AG10803 (cell line): Measurements from ENCODE around the gene BLACAT1.

ENCODE experiments used
- DNase-seq: peaks from one replicate; pipeline ENCODE4 v3.0.0; 2010; ENCODE audit warnings: low read depth
- H3K4me3 ChIP-seq: 2 replicates; pipeline ENCODE4 v1.5.1; 2011; ENCODE audit warnings: mild to moderate bottlenecking, low read length, control low read depth
- TF ChIP-seq, protein P1 (sequence below): conservative IDR thresholded peaks from 2 replicates; pipeline ENCODE4 v1.5.1; 2011; ENCODE audit warnings: mild to moderate bottlenecking, low read length, control low read depth, inconsistent platforms

The BLACAT1 gene

DNA sequence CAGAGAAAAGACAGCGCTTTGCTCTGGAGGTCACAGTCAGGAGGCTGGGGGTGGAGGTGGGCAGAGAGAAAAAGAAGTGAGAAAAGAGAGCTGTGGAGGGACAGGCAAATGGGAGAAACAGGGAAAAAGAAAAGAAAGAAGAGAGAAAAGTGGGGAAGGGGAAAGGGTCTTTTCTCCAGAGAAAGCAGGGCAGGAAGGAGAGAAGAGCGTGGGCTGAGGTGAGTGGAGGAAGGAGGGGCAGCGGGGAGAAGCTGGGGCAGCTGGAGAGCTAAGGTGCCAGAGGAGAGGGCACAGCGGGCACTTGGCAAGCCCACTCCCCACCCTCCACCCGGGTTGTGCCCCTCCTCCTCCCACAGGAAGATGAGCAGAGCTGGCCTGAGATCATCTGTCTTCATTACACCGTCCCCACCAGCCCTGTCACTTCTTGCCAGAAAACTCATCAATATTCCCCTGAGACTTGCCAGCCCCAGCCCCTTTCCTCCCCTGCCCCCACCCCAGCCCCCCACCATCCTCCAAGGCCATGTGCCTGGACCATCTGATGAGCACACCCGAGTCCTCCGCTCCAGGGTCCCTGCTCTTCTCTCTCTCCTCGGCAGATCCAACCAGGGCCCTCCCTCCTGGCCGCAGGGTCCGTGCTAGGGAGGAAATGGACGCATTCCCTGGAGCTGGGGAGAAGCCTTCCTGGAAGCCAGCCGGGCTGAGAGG is 17.0 kb upstream of the BLACAT1 start:
- H3K4me3 ChIP-seq, result no peak overlapping the region

DNA sequence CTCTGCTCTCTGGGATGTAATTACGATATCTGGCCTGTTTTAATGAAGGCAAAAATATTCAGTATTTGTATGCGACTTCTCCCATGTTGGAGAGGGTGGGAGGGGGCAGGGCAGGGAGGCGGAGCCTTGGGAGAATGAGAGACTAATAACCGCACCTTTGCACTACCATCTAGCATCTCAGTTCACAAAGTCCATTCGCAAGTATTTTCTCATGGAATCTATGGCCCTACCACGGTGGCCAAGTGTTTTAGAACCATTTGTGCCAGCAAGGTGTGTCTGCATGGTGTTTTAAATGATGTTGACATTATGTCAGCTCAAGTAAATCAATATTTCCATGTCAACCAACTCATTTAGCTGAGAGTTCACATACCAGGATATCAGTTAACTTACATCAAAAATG is 14.3 kb upstream of the BLACAT1 start:
- no peak overlapping the region for H3K4me3 ChIP-seq
- DNase-seq, result no peak
- TF ChIP-seq, protein P1, sequence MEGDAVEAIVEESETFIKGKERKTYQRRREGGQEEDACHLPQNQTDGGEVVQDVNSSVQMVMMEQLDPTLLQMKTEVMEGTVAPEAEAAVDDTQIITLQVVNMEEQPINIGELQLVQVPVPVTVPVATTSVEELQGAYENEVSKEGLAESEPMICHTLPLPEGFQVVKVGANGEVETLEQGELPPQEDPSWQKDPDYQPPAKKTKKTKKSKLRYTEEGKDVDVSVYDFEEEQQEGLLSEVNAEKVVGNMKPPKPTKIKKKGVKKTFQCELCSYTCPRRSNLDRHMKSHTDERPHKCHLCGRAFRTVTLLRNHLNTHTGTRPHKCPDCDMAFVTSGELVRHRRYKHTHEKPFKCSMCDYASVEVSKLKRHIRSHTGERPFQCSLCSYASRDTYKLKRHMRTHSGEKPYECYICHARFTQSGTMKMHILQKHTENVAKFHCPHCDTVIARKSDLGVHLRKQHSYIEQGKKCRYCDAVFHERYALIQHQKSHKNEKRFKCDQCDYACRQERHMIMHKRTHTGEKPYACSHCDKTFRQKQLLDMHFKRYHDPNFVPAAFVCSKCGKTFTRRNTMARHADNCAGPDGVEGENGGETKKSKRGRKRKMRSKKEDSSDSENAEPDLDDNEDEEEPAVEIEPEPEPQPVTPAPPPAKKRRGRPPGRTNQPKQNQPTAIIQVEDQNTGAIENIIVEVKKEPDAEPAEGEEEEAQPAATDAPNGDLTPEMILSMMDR, result no peak

More for the DNA sequence above, 17.0 kb upstream of the BLACAT1 start:
- TF ChIP-seq, protein P1, result no peak
- DNase-seq, result no peak

DNA sequence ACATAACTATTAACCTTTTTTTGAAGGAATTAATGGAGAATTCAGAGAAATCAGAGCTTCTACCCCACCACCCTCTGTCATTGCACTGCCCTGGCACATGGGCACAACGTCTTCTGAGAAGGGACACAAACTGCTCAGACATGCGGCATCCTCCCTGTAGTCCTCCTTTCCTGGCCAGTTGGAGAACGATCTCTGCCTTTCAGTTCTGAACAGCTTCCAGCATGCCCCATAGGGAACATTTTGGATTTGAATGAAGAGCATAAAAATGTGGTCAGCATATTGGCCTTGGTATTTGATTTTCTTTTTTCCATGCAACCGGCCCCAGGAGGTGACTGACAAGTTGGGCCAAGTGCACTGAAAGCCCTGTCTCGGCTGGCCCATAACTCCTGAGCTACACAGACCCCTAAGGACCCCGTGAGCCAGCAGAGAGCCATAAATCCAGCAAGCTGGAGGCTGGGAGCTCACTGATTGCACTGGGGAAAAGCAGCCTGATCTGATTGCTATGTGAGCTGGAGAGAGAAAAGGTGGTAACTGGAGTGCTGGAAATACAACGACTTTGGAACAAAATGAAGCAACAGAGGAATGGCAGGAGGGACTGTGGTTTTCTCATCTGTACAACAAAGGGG is 10.9 kb upstream of the BLACAT1 start:
- TF ChIP-seq, protein P1, result no peak
- H3K4me3 ChIP-seq, result no peak overlapping the region
- no peak for DNase-seq

DNA sequence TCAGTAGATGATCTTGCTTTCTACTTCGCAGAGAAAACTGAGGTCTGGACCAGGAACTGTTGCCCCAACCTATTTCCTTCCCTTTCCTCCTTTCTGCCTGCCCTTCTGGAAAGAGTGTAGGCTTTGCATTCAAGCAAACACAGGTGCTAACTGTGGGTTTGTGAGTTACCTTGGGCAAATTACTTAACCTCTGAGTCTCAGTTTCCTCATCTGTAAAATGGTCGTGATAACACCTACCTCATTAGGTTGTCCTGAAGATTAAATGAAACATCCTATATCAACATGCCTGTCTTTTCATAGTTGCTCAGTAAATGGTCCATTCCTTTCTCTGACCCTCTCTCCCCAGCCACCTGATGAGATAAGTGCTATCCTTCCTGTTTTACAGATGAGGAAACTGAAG is 9.5 kb upstream of the BLACAT1 start:
- TF ChIP-seq, protein P1, result no peak
- H3K4me3 ChIP-seq, result no peak overlapping the region
- DNase-seq, result no peak

DNA sequence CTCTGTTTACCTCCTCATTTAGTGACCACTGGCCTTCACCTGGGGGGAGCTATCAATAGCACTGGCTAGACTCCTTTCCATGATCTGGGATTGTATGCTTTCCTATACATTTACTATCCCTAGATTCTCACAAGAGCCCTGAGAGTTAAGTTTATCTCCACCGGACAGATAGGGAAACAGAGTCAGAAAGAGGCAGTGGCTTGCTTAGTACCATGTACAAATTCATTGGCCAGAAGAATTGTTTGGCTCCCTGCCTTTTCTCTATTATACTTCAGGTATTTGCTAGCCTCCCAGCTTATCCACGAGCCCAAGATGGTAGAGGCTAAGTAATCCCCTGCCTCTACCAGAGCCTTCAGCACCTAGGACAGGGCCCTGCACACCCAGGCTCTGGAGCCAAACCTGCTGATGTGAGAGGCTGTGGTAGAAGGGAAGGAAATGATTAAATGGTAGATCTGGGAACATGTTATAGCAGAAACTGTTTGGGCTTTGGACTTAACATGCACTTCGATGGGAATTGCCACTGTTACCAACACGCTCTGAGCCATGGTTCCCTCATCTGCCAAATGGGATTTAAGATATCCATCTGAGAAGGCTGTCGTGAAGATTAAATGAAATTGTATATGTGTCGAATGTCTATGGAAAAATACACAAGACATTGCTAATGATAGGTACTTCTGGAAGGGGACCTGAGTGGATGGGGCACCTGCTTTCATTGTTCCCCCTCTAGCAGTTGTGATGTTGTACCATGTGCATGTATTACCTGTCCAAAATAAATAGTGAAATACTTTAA is 3.1 kb upstream of the BLACAT1 start:
- H3K4me3 ChIP-seq, result no peak overlapping the region
- TF ChIP-seq, protein P1, result no peak
- DNase-seq, result peak; percentile 41

DNA sequence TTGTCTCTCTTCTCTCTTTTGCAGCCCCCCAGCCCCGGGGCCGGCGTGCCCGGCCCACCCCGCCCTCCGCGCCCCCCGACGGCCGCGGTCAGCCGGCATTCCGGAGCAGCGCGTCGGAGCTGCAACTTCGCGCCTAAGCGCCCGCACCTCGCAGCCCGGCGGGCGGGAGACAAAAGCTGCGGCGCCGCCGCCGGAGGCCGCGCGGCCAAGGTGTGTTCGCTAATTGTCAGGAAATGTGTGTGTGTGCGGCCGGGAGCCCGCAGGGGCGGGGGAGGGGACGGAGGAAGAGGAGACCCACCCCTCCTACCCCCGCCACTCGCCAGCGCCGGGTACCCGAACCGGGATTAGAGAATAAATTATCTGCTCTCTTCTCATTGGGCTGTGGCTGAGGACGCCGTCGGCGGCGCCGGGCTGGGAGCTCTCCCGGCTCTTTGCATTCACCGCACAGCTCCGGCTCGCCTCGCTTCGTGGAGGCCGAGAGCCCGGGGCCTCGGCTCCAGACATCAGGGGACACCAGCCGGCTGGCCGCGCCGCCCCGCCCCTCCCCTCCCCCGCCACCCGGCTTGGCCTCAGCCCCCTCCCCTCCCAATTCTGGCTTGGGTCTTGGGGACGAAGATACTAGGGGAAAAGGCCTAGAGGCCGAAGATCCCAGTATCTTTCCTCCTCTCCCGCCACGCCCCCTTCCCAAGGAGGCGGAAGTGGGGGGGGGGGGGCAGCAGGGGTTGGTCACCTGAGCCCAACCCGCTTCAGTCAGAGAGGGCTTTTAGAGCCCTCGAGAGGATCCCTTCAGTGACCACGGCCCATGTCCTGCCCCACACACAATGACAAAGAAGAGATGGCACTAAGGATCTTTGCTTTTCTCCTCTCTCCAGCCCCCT is 1.3 kb upstream of the BLACAT1 start:
- H3K4me3 ChIP-seq, result no peak overlapping the region
- TF ChIP-seq, protein P1, result no peak
- no peak for DNase-seq
